HUDEP-2 (cell line): ENCODE results near the gene GFOD1.

Source experiments
- DNase-seq, 76 experiments: peaks; one replicate each; lab custom pipeline; 2025; ENCODE audit not compliant: unreplicated experiment in 76 of 76; lab: John Stamatoyannopoulos, UW

GFOD1 gene

GRCh38 chr6:13487122-13488014 lies at the start of gene GFOD1:
GFOD1 (minus strand) TSS chr6:13487600; CDS start chr6:13486890, 710 bp downstream.
- peak in 73 of 76 experiments; percentile 37 to 94 (median 77) for DNase-seq

GRCh38 chr6:13536796-13537526 lies 49.6 kb upstream of the GFOD1 start:
- DNase-seq = no peak

GRCh38 chr6:13535306-13535705 lies 47.9 kb upstream of the GFOD1 start:
- DNase-seq = no peak

- no peak for DNase-seq
These were observed 47.1 kb upstream of the GFOD1 start for GRCh38 chr6:13534536-13534935.

GRCh38 chr6:13531956-13532355 lies 44.6 kb upstream of the GFOD1 start:
- no peak for DNase-seq

- no peak for DNase-seq
These were observed 41.5 kb upstream of the GFOD1 start for GRCh38 chr6:13528777-13529343.

GRCh38 chr6:13528232-13528631 lies 40.8 kb upstream of the GFOD1 start:
- no peak for DNase-seq

GRCh38 chr6:13527671-13528056 lies 40.3 kb upstream of the GFOD1 start:
- no peak for DNase-seq

GRCh38 chr6:13526727-13527670 lies 39.6 kb upstream of the GFOD1 start:
- DNase-seq = no peak

- DNase-seq = no peak
These were observed 38.9 kb upstream of the GFOD1 start for GRCh38 chr6:13526357-13526726.

- no peak for DNase-seq
These were observed 37.6 kb upstream of the GFOD1 start for GRCh38 chr6:13524801-13525508.

GRCh38 chr6:13523826-13524622 lies 36.6 kb upstream of the GFOD1 start:
- no peak for DNase-seq

- no peak for DNase-seq
These were observed 35.3 kb upstream of the GFOD1 start for GRCh38 chr6:13522656-13523055.

- no peak for DNase-seq
These were observed 32.4 kb upstream of the GFOD1 start for GRCh38 chr6:13519839-13520238.

- DNase-seq = no peak
These were observed 29.7 kb upstream of the GFOD1 start for GRCh38 chr6:13517116-13517515.

GRCh38 chr6:13515912-13516311 lies 28.5 kb upstream of the GFOD1 start:
- DNase-seq = no peak

GRCh38 chr6:13513626-13514502 lies 26.5 kb upstream of the GFOD1 start:
- no peak for DNase-seq

- no peak for DNase-seq
These were observed 25.5 kb upstream of the GFOD1 start for GRCh38 chr6:13512900-13513299.
